Activated gamma-delta T cell treated with Interleukin-2 at 50 U/mL for 16 hours (primary cell): ENCODE data around the gene TUBG2.
"Not testable (repeated sequence)": the region's sequence is repeated elsewhere in the genome, so short reads cannot be mapped to it uniquely, and the experiment has no call there.

Source experiments
- DNase-seq: peaks from one replicate; pipeline ENCODE4 v3.0.0-alpha.2; 2020

The TUBG2 gene

GRCh38 chr17:42655528-42655927 lies 3.6 kb upstream of the TUBG2 start:
- DNase-seq = no peak

- no peak for DNase-seq
These were observed 1.1 kb upstream of the TUBG2 start for GRCh38 chr17:42657824-42658588.

GRCh38 chr17:42659932-42660274 lies 819 bp downstream of the TUBG2 start:
- not testable (repeated sequence) for DNase-seq

GRCh38 chr17:42660692-42661345 lies 1.7 kb downstream of the TUBG2 start:
- DNase-seq = no peak

- DNase-seq = no peak
These were observed 6.5 kb downstream of the TUBG2 start for GRCh38 chr17:42665581-42666001.

- not testable (repeated sequence) for DNase-seq
These were observed 7.0 kb downstream of the TUBG2 start for GRCh38 chr17:42666126-42666525.

- no peak for DNase-seq
These were observed 8.2 kb downstream of the TUBG2 start for GRCh38 chr17:42667088-42667951.

GRCh38 chr17:42669705-42669976 lies 10.6 kb downstream of the TUBG2 start:
- DNase-seq = no peak

GRCh38 chr17:42669977-42670788 lies 11.1 kb downstream of the TUBG2 start:
- DNase-seq = peak; percentile 32

GRCh38 chr17:42670789-42671657 lies 11.9 kb downstream of the TUBG2 start:
- no peak for DNase-seq

GRCh38 chr17:42672038-42672437 lies 13.0 kb downstream of the TUBG2 start:
- DNase-seq = no peak

GRCh38 chr17:42673266-42673884 lies 14.3 kb downstream of the TUBG2 start:
- DNase-seq = no peak

GRCh38 chr17:42673885-42674754 lies 15.0 kb downstream of the TUBG2 start:
- DNase-seq = no peak

GRCh38 chr17:42674755-42675347 lies 15.8 kb downstream of the TUBG2 start:
- DNase-seq = no peak

GRCh38 chr17:42675348-42675964 lies 16.4 kb downstream of the TUBG2 start:
- no peak for DNase-seq

- no peak for DNase-seq
These were observed 16.9 kb downstream of the TUBG2 start for GRCh38 chr17:42675965-42676423.

- DNase-seq = no peak
These were observed 17.4 kb downstream of the TUBG2 start, which contains the start of gene PLEKHH3 for GRCh38 chr17:42676424-42677011. PLEKHH3 (minus strand) TSS chr17:42676994; CDS start chr17:42676563, 431 bp downstream.

GRCh38 chr17:42677012-42677857 lies 18.2 kb downstream of the TUBG2 start:
- DNase-seq = peak; percentile 93
